DND-41 (cell line): ENCODE results near the gene GNAS-AS1.

Experiments used
- CTCF ChIP-seq: IDR thresholded peaks from 2 replicates; pipeline ENCODE4 v1.5.1; 2012; ENCODE audit warnings: borderline replicate concordance, low read length, moderate library complexity, mild to moderate bottlenecking; ENCODE audit not compliant: poor library complexity, severe bottlenecking; ENCODE audit errors: extremely low read depth
- EZH2 ChIP-seq: IDR thresholded peaks from 3 replicates; pipeline ENCODE4 v1.6.1; 2012; ENCODE audit warnings: borderline replicate concordance, low read depth, mild to moderate bottlenecking, moderate library complexity, low read length, inconsistent platforms; ENCODE audit not compliant: severe bottlenecking

GRCh38 chr20:58889334-58889760 is 38.6 kb upstream of the GNAS-AS1 start:
- no peak for TF ChIP-seq CTCF
- no peak for TF ChIP-seq EZH2
